ENCODE data around the gene NMNAT3.

NMNAT3 gene

GRCh38 chr3:139674571-139675260, 3.1 kb downstream of the NMNAT3 start:
- no peak for DNase-seq

- no peak for DNase-seq
Observed at GRCh38 chr3:139672884-139673283, 4.9 kb downstream of the NMNAT3 start.

DNA sequence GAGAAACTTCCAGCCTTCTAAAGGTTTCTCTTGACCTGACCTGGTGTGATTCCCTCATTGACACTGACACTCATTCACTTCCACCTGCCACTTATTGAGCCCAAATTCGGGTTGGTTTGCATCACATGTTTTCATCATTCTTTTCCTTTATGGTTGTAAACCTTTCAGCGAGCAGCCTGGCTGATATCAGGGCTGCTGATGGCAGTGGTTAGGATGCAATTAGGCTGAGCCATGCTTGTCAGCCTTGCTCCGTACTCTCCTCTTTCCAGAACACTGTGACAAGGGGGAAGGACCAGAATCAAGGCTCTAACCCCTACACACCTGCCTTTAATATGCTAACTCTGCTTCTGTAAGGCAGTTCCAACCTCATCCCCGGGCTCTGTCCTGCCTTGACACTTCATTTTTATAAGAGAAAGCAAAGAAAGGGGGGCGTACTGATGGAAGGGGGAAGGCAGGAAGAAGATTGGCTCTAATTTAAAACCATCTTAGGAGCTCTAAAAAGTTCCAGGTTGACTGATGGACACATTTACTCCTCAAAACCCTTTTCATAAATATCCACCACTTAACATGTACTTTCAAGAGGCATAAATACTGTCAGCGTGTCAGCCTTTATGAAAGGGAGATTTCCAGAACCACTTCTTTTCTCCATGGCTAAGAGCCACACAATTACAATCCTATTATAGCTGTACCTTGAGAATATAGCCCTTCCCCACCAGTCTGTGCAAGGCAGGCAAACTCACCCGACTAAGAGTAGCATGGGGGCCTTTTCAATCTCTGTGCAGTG, 5.7 kb downstream of the NMNAT3 start:
- DNase-seq, result no peak

DNA sequence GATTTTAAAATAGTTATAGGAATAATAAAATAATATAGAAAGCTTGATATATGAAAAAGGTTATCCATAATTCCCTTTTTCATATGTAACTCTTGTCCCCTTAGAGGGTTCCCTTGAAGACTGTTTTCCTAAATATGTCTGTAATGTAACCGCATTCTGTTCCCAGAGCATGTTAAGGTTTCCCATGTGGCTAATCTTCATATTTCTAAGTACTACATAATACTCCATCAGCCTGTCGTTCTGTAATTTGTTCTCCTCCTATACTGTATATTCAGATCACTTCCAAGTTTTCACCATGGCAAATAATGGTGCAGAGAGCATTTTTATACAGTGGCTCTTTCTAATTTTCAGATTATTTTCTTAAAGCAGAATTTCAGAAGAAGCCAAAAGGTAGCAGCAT, 6.7 kb downstream of the NMNAT3 start:
- DNase-seq, result no peak

DNA sequence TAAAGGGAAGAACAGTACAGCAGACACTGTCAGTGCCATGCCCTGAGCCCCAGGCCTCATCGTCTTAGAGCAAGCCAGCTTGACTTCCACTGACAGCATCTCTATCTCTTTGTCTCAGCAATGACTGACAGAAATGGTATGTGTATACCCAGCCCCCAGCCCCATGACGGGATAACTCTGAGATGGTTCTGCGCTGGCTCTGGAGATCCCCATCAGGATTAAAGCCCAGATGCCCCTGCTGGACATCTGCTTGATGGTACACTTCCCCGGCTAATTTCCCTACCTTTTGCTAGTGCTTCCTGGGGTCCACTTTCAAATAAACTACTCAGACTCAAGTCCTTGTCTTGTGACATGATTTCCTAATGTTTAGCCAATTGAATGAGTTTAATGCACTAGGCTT, 7.6 kb downstream of the NMNAT3 start:
- no peak for DNase-seq

DNA sequence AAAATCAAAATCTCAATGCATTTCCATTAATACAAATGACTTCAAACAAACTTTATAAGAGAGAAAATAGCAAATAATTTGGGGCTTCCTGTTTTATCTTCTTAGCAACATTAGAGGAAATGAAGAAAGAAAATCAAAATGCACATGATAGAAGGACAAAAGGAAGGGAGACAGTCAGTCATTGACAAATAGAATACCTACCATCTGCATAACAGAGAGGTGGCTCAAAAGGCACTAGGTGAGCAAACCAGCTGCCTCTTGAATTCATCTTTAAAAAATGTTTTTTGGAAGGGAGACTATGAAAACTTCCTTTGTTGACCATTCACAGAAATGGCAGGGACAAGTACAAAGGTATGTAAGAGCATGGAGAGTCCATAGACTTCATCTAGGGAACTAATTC, 9.4 kb downstream of the NMNAT3 start:
- DNase-seq, result no peak

DNA sequence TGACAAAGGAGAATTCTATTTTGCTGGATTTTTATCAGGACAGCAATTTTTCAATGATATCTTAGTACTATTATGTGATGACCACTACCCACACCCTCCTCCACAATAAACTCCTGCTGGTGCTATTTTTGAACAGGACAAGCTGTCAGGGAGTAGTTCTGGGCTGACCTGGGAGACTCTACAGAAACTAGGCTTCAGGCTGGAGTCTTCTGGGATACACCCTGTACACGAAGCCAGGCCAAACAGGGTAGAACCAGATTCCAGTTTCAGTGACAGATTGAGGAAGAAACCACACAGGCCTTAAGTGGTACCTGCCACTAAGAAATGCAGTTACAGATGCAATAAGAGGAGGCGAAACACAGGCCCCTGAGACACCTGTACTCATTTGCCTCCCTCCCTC, 12.8 kb downstream of the NMNAT3 start:
- DNase-seq, result no peak

DNA sequence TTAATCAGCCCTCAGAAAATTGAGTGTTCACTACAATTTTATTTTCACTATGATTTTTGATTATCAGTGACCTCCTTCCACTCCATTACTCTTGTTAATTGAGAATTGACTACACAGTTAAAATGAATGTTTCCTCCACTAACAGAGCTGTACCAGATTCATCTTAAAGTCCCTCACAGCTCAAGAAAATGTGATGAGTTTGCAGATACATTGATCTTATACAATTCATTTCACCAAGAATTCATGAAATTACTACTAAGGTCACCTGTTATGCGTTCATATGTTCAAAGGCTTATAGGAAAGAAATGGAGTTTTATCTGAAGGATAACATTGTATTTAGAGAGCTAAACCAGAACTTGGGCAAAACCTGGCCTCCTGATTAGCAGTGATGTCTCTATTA, 17.5 kb downstream of the NMNAT3 start:
- no peak for DNase-seq

DNA sequence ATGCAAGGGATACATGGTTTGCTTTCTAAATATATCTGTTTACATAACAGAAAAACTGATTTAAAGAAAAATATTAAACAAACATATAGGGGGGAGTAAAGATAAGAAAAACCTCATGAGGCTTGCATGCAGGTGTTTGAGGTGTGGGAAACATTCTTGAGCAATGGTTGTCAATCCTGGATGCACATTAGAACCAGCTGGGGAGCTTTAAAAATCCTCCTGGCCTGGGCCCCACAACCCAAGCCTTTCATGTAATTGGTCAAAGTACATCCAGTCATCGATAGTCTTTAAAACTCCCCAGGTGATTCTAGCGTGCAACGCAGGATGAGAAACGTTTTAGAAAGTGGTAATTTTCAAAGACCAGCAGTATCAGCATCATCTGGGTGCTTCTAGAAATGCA, 18.3 kb downstream of the NMNAT3 start:
- no peak for DNase-seq

DNA sequence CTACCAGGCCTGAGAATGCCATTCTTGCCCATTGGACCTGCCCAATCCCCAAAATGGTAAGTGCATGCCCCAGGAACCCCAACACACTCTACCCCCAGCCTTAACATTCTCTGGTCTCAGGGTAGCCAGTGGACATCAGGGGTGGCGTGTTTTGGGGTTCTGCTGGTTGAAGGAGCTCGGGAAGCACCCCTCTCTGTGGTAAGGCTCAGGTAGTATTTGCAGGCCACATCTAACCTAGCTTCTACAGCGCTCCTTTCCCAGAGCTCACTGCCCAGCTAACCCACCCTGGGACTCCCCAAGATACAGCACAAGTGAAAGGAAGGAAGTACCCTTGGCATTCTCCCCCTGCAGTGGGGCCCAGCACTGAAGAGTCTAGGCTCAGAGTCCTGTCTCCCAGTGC, 19.8 kb downstream of the NMNAT3 start:
- no peak for DNase-seq

DNA sequence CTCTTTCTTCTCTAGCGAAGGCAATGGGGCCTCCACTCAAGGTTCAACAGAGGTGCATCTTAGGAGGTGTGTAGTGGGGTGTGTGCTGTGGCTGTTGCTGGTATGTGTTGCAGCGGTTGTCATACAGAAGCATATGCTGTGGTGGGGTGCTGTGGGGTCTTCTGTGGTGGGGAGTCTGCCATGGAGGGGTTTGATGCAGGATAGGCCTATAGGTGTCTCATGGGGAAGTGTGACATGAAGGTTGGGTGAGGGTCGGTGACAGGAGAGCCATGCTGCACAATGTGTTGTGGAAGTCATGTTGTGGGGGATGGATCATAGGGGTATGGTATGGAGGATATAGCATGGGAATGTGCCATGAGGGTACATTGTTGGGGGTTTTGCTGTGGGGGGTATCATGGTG, 20.3 kb downstream of the NMNAT3 start:
- DNase-seq, result no peak

- DNase-seq, result no peak
Observed at GRCh38 chr3:139655909-139656595, 21.7 kb downstream of the NMNAT3 start.

DNA sequence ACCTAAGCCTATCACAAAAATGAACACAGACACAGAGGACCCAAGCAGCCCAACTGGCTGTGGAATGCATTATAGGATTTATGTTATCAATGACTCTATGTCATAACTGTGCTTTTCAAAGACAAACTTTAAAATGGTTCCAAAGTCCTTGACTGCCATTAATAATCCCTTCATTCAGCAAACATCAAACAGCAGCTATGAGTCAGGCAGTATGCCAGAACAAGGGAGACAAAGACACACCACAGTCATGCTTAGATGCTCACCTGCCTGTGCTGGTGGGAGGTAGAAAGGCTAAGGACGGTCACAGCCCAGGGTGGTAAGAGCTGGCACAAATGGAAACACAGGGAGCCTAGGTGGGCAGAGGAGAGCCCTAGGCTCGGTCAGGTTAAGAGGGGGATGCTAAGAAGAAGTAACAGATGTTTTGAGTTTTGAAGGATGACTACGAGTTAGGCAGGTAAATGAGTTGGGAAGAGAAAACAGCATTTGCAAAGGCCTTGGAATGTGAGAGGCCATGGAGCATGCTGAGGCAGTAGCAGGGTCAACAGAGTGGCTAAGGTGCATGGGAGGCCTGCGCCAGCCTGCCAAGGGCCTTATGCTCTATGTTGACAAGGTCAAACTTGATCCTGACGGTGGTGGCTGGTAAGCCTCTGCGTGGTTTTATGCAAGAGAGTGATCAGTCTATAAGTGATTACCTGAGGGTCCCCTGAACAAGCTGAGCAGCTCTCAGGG, 23.0 kb downstream of the NMNAT3 start:
- no peak for DNase-seq

DNA sequence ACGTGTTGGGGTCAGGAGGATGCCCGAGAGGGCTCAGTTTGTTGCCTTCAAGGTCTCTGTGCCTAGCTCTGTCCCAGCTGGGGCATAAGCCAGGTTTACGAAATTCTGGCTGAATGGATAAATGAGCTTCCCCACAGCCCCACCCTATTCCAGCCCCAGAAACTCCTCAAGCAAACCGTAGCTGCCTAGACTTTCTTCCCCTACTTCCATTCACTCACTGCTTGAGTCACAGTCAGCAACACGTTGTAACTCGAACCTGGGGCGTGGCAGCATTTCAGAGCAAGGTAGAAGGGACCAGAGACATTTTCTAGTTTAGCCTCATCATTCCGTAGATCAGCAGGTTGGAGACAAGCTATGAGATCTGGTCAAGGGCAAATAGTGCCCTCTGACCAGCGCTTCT, 24.2 kb downstream of the NMNAT3 start:
- DNase-seq, result no peak

DNA sequence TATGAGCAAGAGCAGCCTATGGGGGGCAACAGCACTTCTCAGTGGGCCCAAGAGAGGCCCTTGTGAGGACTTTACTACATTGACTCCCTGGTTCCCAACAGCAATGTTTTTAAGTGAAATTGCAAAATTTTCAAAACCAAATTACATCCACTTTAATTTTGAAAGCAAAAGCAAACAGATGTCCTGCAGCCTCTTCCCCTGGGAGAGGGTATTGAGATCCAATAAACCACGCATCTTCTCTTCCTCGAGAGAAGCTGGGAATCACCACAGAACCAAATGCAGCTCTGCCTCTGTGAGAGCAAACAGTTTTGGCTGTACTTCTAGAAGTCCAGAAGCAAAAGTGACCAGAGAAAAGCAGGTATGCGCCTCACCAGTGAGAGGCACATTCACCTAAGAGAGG, 25.2 kb downstream of the NMNAT3 start:
- DNase-seq, result no peak

DNA sequence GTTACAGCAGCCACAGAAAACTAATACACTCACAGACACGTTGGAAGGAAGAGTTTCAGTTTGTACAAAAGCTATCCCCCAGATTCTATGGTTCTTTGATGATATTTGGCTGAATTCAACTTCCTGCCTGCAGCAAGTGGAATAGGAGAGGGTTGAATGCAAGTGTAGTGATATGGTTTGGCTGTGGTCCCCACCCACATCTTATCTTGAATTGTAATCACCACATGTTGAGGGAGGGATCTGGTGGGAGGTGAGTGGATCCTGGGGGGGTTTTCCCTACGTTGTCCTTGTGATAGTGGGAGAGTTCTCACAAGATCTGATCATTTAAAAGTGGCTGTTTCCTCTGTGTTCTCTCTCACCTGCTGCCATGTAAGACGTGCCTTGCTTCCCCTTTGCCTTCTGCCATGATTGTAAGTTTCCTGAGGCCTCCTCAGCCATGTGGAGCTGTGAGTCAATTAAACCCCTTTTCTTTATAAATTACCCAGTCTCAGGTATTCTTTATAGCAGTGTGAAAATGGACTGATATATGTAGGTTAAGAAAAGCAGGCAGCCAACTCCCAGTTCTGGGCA, 29.8 kb downstream of the NMNAT3 start:
- DNase-seq, result no peak

DNA sequence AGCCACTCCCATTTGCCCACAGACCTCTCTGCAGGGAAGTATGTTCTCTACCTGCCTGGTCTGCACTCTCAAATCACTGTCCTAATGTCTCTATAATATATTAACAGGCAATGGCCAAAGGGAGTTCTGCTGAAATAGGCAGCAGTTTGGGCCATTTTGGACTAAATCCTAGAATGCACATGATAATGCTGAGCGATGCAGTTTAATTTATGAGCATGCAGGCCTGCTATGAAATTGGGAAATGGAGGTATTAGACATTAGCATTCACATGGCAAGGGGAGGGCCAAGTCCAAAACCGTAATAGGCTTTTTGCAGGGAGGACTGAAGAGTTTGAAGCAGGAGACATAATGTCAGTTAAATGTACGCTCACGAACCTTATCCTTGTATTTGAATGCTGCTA, 31.3 kb downstream of the NMNAT3 start:
- no peak for DNase-seq

- DNase-seq, result no peak
Observed at GRCh38 chr3:139642996-139643395, 34.8 kb downstream of the NMNAT3 start.

GRCh38 chr3:139640456-139640855, 37.3 kb downstream of the NMNAT3 start:
- no peak for DNase-seq

DNA sequence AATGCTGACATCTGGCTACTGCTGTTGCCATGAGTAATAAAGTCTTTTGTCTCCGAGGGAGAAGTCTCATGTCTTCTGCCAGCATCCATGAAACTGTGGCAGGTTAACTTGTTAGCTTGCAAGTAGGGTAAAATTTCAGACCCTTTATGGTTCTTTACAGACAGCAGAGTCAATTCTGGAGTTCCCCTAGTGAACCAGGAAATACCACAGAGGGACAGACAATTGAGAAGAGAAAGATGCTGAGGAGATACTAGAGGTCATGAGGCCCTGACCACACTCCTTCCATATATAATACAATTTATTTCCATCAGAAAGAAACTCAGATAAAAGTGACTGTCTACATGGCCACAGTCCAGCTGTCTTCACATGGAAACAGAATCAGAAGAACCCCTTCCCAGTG, 38.1 kb downstream of the NMNAT3 start:
- DNase-seq, result no peak

DNA sequence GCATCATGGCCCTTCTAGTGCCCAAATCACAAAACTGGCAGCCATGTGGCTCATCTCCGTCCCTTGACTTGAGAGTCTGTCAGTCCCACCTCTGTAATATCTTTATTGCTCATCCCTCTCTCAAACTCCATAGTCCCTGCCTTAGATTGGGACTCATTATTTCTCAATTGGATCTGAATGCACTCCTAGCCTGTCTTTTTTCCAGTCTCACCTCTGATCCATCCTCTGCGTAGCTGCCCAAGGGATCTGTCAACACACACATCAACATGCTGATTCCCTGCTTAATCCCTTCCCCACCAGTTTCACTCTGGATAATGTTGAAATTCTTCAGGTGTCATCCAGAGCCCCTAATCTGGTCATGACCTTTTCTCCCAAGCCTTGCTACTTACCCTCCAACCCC, 39.3 kb downstream of the NMNAT3 start:
- no peak for DNase-seq

DNA sequence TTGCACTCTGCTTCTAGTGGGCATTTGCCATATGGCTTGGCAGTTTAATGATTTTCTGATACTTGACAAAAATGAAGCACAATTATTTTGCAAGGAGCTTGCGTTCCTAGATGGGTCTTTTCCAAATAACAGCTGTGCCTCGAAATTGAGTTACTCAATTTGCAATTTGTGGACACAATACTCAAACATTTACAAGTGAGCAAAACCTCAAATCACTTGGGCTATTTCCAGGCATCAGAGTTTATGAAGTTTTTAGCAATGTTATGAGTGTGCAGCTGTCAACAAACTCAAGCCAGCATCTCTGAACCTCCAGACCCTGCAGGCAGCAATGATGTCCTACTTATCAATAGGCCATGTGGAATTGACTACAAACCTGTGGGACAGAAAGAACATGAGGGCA, 41.3 kb downstream of the NMNAT3 start:
- no peak for DNase-seq

DNA sequence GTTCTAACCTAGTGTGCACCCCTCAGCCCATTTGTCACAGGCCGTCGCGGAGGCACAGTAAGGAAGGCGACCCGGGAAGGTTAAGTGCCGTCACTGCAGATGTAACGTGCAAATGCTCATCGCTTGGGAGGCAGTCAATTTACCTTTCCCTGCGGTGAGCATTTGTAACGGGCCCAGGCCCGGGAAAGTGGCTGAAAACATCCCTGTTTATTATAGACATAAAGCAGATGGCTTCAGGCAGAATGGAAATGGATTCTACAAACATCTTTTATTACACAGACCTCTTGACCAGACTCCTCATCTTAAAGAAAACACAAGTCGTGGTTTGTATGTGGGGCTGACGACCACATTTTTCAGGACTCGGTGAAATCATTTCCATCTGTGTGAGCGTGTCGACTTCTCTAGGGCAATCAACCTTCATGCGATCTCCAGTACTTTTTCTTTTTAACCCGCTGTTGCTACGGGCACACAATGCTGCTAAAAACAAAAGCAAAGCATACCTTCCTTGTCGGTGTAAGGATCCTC, 43.6 kb downstream of the NMNAT3 start:
- DNase-seq, result no peak

Data from HCEC 1CT (cell line).